HCT116 (cell line): Measurements from ENCODE around the gene PCNT. TPM values are rescaled to one million over a fixed set of nuclear protein-coding genes. Genes with fewer than 3 reads are reported as not detected.

Experiments used
- ATAC-seq: fragments of 200-7000 bp; cut with Tn5 transposase; 2 replicates; pipeline ENCODE4 v1.9.1; 2020; ENCODE audit warnings: mild to moderate bottlenecking, moderate library complexity
- BruUV-seq: library from RNA; stranded (reverse); fragments of 400-500 nt; replicated peaks from 2 replicates; lab custom pipeline; 2021; lab: Mats Ljungman, UMichigan
- CTCF ChIA-PET: fragments of 300-600 bp; sonication (Branson Sonifier 250); formaldehyde crosslinking; loops from one replicate; lab custom pipeline; 2021; ENCODE audit warnings: antibody characterized with exemption; lab: Charles Lee
- POLR2A ChIA-PET: fragments of 300-600, 350-600 bp; sonication (Branson Sonifier 250); formaldehyde crosslinking; loops from one replicate; lab custom pipeline; 2021; ENCODE audit warnings: antibody characterized with exemption; lab: Charles Lee
- RAD21 ChIA-PET, 2 experiments: fragments of 300-600 bp; sonication (Branson Sonifier 250); formaldehyde crosslinking; loops; one replicate each; lab custom pipeline; 2023; ENCODE audit warnings: low total read pairs in 2 of 2; ENCODE audit not compliant: uncharacterized antibody in 2 of 2, unreplicated experiment in 2 of 2, low non-redundant PET in 1 of 2; lab: Charles Lee
- DNase-seq: peaks from one replicate; pipeline ENCODE4 v3.0.0-alpha.2; 2010; ENCODE audit warnings: low read depth, low spot score
- H2AFZ ChIP-seq: fragments of 200-600 bp; shearing (Covaris generic), sonication (generic); 2 replicates; pipeline ENCODE4 v1.6.1; 2017; ENCODE audit warnings: low read depth, mixed run types, mixed read lengths, antibody characterized with exemption, low read length; ENCODE audit not compliant: poor library complexity, severe bottlenecking
- H3K27ac ChIP-seq: 2 replicates; pipeline ENCODE4 v1.5.1; 2012; ENCODE audit warnings: low read depth, low read length
- H3K27me3 ChIP-seq: fragments of 200-600 bp; sonication (generic); 2 replicates; pipeline ENCODE4 v1.6.1; 2016; ENCODE audit warnings: mixed run types, low read length, mixed read lengths; ENCODE audit not compliant: insufficient read depth
- H3K36me3 ChIP-seq, 2 experiments: fragments of 200-500 bp in 1 of 2; fragments of 200-600 bp in 1 of 2; sonication (Bioruptor generic) in 1 of 2; sonication (generic) in 1 of 2; 2 replicates each; pipeline versions ENCODE4 v1.5.1 to v1.6.1; 2014 to 2016; ENCODE audit warnings: low read length in 2 of 2, inconsistent platforms in 1 of 2, mixed read lengths in 1 of 2, mixed run types in 1 of 2; ENCODE audit not compliant: insufficient read depth in 2 of 2, control insufficient read depth in 1 of 2
- H3K4me1 ChIP-seq, 2 experiments: fragments of 200-600 bp in 1 of 2; sonication (generic) in 1 of 2; 2 replicates each; pipeline versions ENCODE4 v1.5.1 to v1.6.1; 2012 to 2017; ENCODE audit warnings: low read length in 2 of 2, inconsistent platforms in 1 of 2, mild to moderate bottlenecking in 1 of 2, mixed read lengths in 1 of 2, mixed run types in 1 of 2, moderate library complexity in 1 of 2; ENCODE audit not compliant: insufficient read depth in 2 of 2, control insufficient read depth in 1 of 2
- H3K4me2 ChIP-seq: fragments of 200-600 bp; sonication (generic); 2 replicates; pipeline ENCODE4 v1.6.1; 2017; ENCODE audit warnings: mixed run types, low read length, mixed read lengths
- H3K4me3 ChIP-seq, 2 experiments: fragments of 200-600 bp in 1 of 2; sonication (generic) in 1 of 2; replicated peaks in 1 of 2; 2 replicates each; pipeline ENCODE4 v1.5.1; 2011 to 2016; ENCODE audit warnings: low read length in 2 of 2, control low read depth in 1 of 2, low read depth in 1 of 2, mild to moderate bottlenecking in 1 of 2, mixed read lengths in 1 of 2, mixed run types in 1 of 2
- H3K79me2 ChIP-seq: fragments of 200-600 bp; sonication (generic); 2 replicates; pipeline ENCODE4 v1.6.1; 2017; ENCODE audit warnings: mild to moderate bottlenecking, mixed run types, low read length, moderate library complexity, mixed read lengths; ENCODE audit not compliant: insufficient read depth
- H3K9ac ChIP-seq: fragments of 200-600 bp; sonication (generic); 2 replicates; pipeline ENCODE4 v1.6.1; 2016; ENCODE audit warnings: low read length, mixed read lengths
- H3K9me2 ChIP-seq: fragments of 200-600 bp; sonication (generic), shearing (Covaris generic); 2 replicates; pipeline ENCODE4 v1.6.1; 2017; ENCODE audit warnings: mixed run types, mild to moderate bottlenecking, moderate library complexity; ENCODE audit not compliant: insufficient read depth
- H3K9me3 ChIP-seq, 2 experiments: fragments of 200-500 bp in 1 of 2; fragments of 200-600 bp in 1 of 2; sonication (Bioruptor generic) in 1 of 2; sonication (generic) in 1 of 2; 2 replicates each; pipeline ENCODE4 v1.6.1; 2014 to 2017; ENCODE audit warnings: low read length in 2 of 2, mixed read lengths in 2 of 2, inconsistent platforms in 1 of 2, low read depth in 1 of 2, mild to moderate bottlenecking in 1 of 2, mixed run types in 1 of 2, moderate library complexity in 1 of 2; ENCODE audit not compliant: control insufficient read depth in 1 of 2, insufficient read depth in 1 of 2
- H4K20me1 ChIP-seq: fragments of 200-600 bp; sonication (generic), shearing (Covaris generic); 2 replicates; pipeline ENCODE4 v1.6.1; 2017; ENCODE audit warnings: mixed run types, mild to moderate bottlenecking, moderate library complexity; ENCODE audit not compliant: insufficient read depth
- ELF1 ChIP-seq: IDR thresholded peaks from 2 replicates; pipeline ENCODE4 v1.6.1; 2012; ENCODE audit warnings: low read depth, borderline replicate concordance
- FOSL1 ChIP-seq: IDR thresholded peaks from 2 replicates; pipeline ENCODE4 v1.6.1; 2012; ENCODE audit warnings: low read depth
- RAD21 ChIP-seq: IDR thresholded peaks from 2 replicates; pipeline ENCODE4 v1.6.1; 2012; ENCODE audit warnings: low read depth, mild to moderate bottlenecking
- SIN3A ChIP-seq: IDR thresholded peaks from 2 replicates; pipeline ENCODE4 v1.6.1; 2012; ENCODE audit warnings: low read depth
- SP1 ChIP-seq: IDR thresholded peaks from 2 replicates; pipeline ENCODE4 v1.6.1; 2012; ENCODE audit warnings: low read depth
- TCF7L2 ChIP-seq: IDR thresholded peaks from 2 replicates; pipeline ENCODE4 v1.7.0; 2011; ENCODE audit warnings: borderline replicate concordance, inconsistent platforms; ENCODE audit not compliant: insufficient read depth, insufficient read length; ENCODE audit errors: extremely low read depth
- YY1 ChIP-seq: IDR thresholded peaks from 2 replicates; pipeline ENCODE4 v1.6.1; 2011; ENCODE audit warnings: low read length, low read depth, moderate library complexity, mild to moderate bottlenecking; ENCODE audit not compliant: insufficient replicate concordance; ENCODE audit errors: extremely low read depth
- ZNF274 ChIP-seq: fragments of 200-500 bp; sonication (Bioruptor generic); IDR thresholded peaks from 2 replicates; pipeline ENCODE4 v1.6.1; 2014; ENCODE audit warnings: mild to moderate bottlenecking, low read depth, low read length, inconsistent platforms
- intact Hi-C: fragments of 100-400 bp; cut with micrococcal nuclease; formaldehyde crosslinking; loops from 2 replicates; pipeline ENCODE4 v1.10.0; 2022
- total RNA-seq: library from RNA; stranded (reverse); gene quantifications from one replicate; pipeline ENCODE4 v1.2.1, GENCODE V29; 2021; ENCODE audit not compliant: unreplicated experiment
- TF ChIP-seq, protein P1 (sequence below): IDR thresholded peaks from 2 replicates; pipeline ENCODE4 v1.6.1; 2012
- TF ChIP-seq, protein P2 (sequence below): IDR thresholded peaks from 2 replicates; pipeline ENCODE4 v1.6.1; 2012
- TF ChIP-seq, protein P3 (sequence below), 3 experiments: fragments of 200-600 bp in 1 of 3; sonication (generic) in 1 of 3; IDR thresholded peaks in 2 of 3; conservative IDR thresholded peaks in 1 of 3; 2 replicates each; pipeline ENCODE4 v1.5.1; 2012 to 2017; ENCODE audit warnings: low read depth in 2 of 3, low read length in 2 of 3, antibody characterized with exemption in 1 of 3, borderline replicate concordance in 1 of 3, control low read depth in 1 of 3, mild to moderate bottlenecking in 1 of 3, mixed read lengths in 1 of 3, mixed run types in 1 of 3, moderate library complexity in 1 of 3; ENCODE audit not compliant: insufficient read depth in 1 of 3

Gene PCNT
- total RNA-seq, 1 experiment from 2014 or later = 43.6 TPM

- TF ChIP-seq TCF7L2 = no peak
- TF ChIP-seq RAD21 = no peak
- no peak for TF ChIP-seq ZNF274
- no peak for TF ChIP-seq ELF1
- TF ChIP-seq, all 23 proteins: peak for 0
Measured at GRCh38 chr21:46399129-46399528, 75.2 kb downstream of the PCNT start (continued).

DNA sequence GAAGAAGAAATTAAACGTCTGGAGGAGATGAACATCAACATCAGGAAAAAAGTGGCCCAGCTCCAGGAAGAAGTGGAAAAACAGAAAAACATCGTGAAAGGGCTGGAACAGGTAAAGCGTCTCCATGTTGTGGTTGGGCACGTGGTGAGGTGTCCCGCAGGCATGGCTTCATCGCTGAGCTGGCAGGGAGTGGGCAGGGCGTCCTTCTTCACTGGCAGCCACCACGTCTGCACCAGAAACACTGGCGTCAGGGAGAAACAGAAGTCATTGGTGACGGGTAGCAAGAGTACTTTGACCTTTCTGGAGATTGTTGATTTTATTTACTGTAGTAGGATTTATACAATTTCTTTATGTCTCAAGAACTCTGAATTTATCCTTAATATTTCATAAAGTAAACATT is 75.7 kb downstream of the PCNT start:
- no peaks in the 10 kb centered on the region for H3K27me3 ChIP-seq
- H4K20me1 ChIP-seq = no peaks in the 10 kb centered on the region
- no peak overlapping the region for H3K4me2 ChIP-seq
- POLR2A ChIA-PET = no interaction called here
- no peak overlapping the region for H3K4me3 ChIP-seq
- H3K36me3 ChIP-seq = peaks cover 14 to 24% of the 10 kb centered on the region in 2 experiments
- TF ChIP-seq, protein P1, sequence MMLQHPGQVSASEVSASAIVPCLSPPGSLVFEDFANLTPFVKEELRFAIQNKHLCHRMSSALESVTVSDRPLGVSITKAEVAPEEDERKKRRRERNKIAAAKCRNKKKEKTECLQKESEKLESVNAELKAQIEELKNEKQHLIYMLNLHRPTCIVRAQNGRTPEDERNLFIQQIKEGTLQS = no peak
- no peak for TF ChIP-seq SIN3A
- no peak for TF ChIP-seq YY1
- TF ChIP-seq SP1 = no peak
- no peak for TF ChIP-seq ZNF274
- TF ChIP-seq, protein P2, sequence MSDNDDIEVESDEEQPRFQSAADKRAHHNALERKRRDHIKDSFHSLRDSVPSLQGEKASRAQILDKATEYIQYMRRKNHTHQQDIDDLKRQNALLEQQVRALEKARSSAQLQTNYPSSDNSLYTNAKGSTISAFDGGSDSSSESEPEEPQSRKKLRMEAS = no peak
- no peak for TF ChIP-seq ELF1
- TF ChIP-seq, protein P3, sequence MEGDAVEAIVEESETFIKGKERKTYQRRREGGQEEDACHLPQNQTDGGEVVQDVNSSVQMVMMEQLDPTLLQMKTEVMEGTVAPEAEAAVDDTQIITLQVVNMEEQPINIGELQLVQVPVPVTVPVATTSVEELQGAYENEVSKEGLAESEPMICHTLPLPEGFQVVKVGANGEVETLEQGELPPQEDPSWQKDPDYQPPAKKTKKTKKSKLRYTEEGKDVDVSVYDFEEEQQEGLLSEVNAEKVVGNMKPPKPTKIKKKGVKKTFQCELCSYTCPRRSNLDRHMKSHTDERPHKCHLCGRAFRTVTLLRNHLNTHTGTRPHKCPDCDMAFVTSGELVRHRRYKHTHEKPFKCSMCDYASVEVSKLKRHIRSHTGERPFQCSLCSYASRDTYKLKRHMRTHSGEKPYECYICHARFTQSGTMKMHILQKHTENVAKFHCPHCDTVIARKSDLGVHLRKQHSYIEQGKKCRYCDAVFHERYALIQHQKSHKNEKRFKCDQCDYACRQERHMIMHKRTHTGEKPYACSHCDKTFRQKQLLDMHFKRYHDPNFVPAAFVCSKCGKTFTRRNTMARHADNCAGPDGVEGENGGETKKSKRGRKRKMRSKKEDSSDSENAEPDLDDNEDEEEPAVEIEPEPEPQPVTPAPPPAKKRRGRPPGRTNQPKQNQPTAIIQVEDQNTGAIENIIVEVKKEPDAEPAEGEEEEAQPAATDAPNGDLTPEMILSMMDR (IDR thresholded peaks at IDR 0.05 in 2 of 3, conservative IDR thresholded peaks at IDR 0.05 in 1 of 3; ENCODE audit: borderline replicate concordance in 1 of 3, insufficient read depth in 1 of 3, low read depth in 2 of 3, low read length in 2 of 3) = no peak
- no peak for TF ChIP-seq FOSL1
- H3K9me2 ChIP-seq = no peaks in the 10 kb centered on the region
- H2AFZ ChIP-seq = no peak overlapping the region
- H3K9ac ChIP-seq = no peak overlapping the region
- ATAC-seq (no peak), DNase-seq (no peak)
- BruUV-seq = no TSS peak
- no peaks in the 10 kb centered on the region for H3K79me2 ChIP-seq
- H3K27ac ChIP-seq = no peak overlapping the region
- RAD21 ChIA-PET = no interaction called here
- H3K4me1 ChIP-seq = no peaks in the 10 kb centered on the region
- no peaks in the 10 kb centered on the region for H3K9me3 ChIP-seq
- intact Hi-C loops = no loop called here
- CTCF ChIA-PET = no interaction called here
